ENCODE results near the gene SARDH.

The SARDH gene, protein sequence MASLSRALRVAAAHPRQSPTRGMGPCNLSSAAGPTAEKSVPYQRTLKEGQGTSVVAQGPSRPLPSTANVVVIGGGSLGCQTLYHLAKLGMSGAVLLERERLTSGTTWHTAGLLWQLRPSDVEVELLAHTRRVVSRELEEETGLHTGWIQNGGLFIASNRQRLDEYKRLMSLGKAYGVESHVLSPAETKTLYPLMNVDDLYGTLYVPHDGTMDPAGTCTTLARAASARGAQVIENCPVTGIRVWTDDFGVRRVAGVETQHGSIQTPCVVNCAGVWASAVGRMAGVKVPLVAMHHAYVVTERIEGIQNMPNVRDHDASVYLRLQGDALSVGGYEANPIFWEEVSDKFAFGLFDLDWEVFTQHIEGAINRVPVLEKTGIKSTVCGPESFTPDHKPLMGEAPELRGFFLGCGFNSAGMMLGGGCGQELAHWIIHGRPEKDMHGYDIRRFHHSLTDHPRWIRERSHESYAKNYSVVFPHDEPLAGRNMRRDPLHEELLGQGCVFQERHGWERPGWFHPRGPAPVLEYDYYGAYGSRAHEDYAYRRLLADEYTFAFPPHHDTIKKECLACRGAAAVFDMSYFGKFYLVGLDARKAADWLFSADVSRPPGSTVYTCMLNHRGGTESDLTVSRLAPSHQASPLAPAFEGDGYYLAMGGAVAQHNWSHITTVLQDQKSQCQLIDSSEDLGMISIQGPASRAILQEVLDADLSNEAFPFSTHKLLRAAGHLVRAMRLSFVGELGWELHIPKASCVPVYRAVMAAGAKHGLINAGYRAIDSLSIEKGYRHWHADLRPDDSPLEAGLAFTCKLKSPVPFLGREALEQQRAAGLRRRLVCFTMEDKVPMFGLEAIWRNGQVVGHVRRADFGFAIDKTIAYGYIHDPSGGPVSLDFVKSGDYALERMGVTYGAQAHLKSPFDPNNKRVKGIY

DNA sequence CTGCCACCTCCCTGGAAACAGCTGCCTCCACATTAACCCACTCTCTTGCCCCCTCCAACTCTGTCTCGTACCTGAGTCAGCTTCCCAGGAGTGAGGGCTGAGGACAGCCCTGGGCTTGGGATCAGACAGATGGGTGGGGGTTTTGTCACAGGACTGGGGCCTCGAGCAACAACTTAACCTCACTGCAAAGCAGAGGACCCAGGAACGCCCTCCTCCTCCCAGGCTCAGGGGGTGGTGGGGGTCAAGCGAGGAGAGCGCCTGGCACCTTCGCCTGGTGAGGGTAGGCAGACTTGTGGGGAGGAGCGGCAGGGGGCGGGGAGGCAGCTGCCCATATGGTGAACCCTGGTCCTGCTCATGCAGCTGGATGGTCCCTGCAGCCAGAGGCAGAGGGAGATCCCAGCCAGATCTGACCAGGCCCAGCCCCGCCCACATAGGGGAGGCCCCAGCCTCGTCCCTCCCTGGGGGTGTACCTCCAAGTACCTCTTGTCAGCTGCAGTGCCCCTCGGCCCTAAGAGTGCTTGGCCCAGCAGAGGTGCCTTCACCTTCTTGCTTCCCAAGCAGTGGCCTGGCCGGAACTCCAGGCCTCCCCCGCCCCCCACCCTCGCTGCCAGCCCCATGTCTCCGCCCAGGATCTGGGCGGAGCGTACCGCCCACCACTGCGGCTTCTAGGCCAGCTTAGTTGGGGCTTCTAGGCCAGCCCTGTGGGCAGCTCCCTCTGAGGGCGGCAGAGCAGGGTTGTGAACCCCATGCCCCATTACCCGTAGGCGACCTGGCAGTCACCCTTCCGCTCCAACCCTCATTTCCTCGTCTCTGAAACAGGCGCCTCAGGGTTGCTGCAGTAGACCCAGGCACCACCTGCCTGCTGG, at the start of gene SARDH:
Gene SARDH (minus strand): TSS at position 579 of the 866 bp plus-strand sequence. CDS start 4,179 bp downstream, outside the sequence.
- H3K4me3 ChIP-seq: peak within 1 kb of the TSS in 4 of 7 experiments; percentile 3 to 35 (median 18)
- peak within 1 kb of the TSS in 1 of 21 experiments; percentile 48 for H3K27ac ChIP-seq

DNA sequence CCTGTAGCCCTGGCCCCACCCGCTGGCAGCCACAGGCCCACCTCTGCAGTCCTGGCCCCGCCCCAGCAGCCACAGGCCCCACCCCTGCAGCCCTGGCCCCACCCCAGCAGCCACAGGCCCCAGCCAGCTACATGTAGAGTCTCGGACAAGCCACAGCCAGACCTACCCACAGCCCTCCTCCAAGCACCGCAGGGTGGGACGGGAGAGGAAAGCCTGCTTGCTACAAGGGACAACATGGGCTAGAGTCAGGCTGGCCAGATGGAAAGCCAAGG, 49.5 kb upstream of the SARDH start:
- H3K27ac ChIP-seq: peak overlapping the region in 3 of 21 experiments; percentile 34 to 78 (median 42)
- H3K4me3 ChIP-seq: no peak overlapping the region

DNA sequence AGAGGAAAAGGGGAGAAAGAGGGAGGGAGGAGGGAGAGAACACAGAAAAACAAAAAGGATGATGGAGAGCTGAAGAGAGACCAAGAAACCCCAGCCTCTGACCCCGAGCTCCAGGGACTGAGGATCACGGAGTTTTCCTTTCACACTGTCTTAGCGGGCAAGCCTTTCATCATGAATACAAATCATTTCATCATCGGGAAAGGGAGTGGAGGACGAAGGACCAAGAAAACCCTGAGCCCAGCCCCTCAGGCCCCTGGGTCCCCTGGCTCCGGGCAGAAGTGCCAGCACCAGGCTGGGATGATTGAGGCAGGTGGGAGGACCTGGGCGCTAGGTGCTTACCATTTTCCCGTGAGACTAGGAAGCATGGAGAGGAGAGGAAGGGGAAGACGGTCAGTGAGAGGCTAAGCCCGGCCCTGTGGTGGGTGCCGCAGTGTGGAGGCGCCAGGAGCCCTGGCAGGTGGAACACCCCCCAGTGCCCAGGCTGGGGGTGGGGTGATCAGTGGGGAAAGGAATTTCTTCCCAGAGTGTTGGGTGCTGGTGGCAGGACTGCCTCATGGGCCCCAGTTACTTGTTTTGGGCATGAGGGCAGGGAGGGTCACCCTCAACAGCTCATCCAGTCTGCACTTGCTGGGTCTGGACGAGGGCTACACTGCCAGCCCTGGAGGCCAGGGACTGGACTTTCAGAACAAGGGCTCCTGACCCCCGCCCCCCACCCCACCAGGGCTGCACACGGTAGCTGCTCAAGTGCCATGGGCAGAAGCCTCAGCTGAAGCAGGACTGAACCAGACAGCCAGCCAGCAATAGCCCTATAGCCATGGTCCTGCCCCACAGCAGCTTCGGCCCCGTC, 49.0 kb upstream of the SARDH start:
- no peak overlapping the region for H3K4me3 ChIP-seq
- H3K27ac ChIP-seq: peak overlapping the region in 6 of 21 experiments; percentile 18 to 78 (median 34)

DNA sequence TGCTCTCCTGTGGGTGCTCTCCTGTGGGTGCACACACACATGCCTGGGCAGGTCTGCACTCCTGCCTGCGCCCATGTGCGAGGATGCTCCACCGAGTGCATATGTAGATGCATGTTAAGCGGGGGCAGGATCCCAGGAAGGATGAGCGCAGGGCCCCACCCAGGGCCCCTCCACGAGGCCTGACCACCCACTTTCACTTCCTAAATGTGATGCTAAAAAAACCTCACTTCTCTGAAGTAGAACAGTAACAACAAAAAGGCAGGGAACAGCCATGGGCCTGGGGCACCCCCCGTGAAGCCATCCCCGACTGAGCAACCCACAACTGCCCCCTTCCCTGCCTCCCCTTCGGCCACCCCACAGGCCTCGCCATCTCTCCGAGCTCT, 48.2 kb upstream of the SARDH start:
- Histone ChIP-seq H3K27ac (peak overlapping the region in 4 of 21 experiments; percentile 34 to 78 (median 43)), H3K4me3 (no peak overlapping the region)

DNA sequence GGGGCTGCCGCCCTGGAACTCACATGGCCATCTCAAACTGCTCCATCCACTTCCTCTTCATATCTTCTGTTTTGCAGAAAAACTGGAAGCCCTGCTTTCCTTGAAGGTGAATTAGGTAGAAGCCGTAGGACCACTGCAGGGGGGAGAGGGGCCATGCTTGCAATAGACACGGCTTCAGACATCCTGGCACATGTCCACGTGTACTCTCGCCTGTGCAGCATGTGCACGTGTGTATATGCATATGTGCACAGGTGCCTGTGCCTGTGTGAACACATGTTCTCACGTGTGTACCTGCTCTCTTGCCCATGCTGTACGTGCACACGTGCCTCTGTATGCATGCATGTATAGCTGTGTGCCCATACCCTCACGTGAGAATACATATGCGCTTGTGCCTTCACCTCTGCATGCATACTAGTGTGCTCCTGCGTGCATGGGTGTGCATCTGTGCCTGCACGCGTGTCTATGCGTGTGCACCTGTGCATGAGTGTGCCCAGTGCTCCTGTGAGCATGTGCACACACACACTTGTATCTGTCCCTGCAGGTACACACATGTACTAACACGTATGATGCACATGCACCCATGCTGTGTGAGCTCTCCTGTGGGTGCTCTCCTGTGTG, 47.7 kb upstream of the SARDH start:
- no peak overlapping the region for H3K4me3 ChIP-seq
- no peak overlapping the region for H3K27ac ChIP-seq

DNA sequence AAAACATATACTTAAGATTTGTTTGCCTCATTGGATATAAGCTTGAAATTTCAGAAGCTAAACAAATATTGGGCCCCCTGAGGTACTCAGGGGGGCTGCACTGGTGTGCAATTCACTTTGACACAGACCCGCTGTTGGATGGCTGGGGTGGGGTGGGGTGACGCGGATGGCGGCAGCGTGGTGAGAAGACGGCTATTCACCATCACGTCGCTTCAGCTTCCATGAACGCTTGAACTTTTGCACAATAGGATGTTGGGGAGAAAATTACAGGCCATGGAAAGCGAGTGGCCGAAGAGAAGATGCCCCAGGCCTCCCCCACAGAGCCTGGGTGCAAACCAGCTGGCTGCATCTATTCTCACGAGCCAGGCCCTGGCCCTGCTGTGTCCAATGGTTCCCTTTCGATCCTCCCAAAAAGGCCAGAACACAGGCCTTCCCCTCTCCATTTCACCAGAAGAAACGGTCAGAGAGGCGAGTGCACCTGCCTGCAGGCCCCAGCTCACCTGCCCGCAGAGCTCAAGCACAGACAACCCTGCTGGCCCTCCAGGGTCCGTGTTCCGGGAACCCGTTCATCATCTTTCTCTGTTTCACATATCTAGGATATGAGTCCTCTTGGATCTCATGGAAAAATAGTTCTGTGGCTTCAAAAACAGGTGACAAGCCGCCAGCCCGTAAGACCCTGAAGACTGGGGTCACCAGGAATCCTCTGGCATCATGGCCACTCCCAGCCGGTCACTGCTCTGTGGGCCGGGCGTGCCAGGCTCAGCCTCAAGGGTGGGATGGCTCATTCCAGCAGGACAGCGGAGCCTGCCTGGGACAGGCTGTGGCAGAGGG, 46.8 kb upstream of the SARDH start:
- Histone ChIP-seq H3K27ac (no peak overlapping the region), H3K4me3 (no peak overlapping the region)

DNA sequence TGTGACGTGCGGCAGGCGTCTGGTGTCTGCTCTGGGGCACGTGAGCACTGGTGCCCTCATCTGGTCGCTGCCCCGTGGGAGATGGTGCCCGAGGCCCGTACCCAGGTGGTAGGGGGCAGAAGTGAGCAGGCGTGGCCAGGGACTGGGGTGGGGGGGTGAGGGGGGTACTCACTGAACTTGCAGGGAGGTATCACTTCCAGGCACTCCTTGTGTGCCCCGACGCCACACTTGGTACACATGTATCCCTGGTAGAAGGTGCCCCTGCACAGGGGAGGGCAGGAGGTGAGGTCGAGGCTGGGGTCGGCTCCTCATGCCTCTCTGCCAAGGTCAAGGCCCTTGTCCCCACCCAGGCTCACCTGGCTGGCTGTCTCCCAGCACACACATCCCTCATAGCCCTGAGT, 45.2 kb upstream of the SARDH start:
- no peak overlapping the region for H3K27ac ChIP-seq

DNA sequence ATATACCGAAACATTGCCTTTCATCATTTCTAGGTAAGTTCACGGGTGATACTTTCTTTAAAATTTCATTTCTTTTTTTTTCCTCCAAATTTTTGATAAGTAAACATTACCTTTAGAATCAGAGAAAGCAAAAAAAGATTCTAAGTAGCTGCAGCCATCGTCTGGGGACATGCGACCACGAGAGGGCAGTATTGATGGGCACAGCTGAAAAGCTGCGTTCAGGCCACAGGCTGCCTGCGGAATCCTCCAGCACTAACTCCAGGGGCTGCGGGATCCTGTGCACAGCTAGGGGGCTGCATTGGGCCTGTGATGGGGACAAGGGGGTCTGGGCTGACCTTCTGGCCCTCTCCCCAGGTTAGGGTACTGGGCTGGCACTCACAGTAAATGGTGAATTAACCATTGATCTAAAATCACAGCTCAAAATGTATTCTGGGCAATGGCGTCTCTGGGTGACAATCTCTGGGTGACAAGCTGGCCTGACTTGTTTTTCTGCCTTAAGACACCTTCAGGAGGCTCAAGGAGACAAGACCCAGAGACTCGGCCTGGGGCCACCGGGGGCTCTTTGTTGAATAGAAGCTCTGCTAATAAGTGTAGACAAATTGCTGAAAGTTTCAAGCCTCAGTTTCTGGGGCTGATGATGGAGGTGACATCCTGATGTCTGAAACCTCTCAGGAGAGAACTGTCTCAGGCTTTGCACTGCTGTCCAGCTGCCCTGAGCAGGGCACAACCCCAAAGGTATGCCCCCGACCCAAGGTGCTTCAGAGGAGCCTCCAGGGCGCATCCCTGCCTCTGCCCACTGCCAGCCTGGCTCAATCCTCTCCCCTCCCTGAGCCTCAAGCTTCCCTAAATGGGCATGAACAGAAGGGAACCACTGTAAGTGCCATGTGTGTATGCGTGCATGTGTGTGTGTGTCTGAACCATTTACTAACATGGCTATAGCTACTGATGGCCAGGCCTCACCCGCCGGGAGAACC, 44.3 kb upstream of the SARDH start:
- Histone ChIP-seq H3K4me3 (no peak overlapping the region), H3K27ac (no peak overlapping the region)

More for the DNA sequence above, 45.2 kb upstream of the SARDH start:
- H3K4me3 ChIP-seq: no peak overlapping the region

DNA sequence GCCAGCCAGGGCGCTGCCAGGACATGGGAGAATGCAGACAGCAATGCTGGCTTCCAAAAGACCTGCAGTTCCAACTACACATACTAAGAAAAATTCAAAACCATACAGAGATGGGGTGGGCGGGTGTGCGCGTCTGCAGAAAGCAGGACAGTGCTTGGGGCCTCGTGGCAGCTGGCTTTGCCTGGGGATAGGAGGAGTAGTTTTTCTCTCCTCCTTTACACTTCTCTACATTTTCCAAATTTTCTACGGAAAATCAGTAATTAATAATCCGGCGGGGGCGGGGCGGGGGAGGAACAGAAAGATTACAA, 43.6 kb upstream of the SARDH start:
- H3K4me3 ChIP-seq: no peak overlapping the region

DNA sequence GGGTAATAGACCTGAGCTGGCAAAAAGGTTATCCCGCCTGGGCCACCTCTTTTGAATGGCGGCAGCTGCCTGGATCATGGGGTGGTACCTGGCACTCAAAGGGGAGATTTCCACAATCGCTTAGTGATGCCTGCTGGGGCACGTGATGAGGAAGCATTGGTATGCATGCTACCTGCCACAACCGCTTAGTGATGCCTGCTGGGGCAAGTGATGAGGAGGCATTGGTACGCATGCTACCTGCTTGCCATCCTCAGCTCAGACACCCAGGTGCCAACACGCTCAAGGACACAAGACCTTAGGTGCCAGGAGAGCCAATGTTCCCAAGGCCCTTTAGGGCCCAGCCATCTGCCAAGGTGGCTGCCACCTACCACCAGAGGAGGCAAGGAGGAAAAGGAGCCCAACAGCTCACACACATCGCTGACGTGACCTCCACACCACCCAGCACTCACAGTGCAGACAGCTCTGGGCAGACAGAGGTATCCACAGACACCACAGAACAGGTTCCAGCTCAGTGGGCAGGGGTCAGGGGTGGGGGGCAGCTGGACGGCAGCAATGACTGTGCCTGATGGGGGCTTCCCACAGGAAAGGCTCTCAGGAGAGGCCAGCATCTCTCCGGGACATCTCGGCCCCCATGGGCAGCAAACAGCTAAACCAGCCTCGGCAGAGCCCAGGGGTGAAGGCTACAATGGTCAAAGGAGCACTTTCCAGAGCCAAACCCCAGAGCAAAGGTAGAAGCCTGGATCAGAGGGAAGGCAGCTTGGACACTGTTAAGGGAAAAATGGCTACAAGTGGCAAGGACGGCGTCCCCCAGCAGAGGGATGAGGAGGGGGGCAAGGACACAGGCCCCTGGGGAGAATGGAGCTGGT, 43.0 kb upstream of the SARDH start:
- no peak overlapping the region for H3K27ac ChIP-seq
- no peak overlapping the region for H3K4me3 ChIP-seq

More for the DNA sequence above, 43.6 kb upstream of the SARDH start:
- H3K27ac ChIP-seq: no peak overlapping the region

DNA sequence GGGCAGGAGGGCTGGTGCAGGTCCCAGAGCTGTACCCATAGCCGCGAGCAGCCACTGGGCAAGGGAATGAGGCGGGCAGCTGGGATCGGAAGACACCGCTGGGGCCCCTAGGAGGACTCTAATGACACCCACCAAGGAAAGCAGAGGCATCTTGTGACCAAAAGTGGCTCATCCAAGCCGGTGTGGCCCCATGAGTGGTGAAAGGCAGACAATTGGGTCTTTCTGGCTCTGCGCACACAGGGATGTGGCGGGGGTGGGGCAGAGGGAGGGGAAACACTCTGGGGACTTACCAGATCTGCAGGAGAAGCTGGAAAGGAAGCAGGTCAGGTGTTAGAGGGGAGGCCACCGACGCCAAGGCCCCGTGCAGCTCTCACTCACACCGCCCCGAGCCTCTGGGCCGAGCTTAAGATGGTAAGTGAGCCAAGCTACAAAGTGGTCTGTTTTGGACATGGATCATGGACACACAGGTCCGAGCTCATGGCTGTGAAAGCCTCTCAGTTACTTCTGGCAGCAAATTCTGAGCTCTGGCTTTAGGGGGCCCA, 42.3 kb upstream of the SARDH start:
- Histone ChIP-seq H3K27ac (no peak overlapping the region), H3K4me3 (no peak overlapping the region)

DNA sequence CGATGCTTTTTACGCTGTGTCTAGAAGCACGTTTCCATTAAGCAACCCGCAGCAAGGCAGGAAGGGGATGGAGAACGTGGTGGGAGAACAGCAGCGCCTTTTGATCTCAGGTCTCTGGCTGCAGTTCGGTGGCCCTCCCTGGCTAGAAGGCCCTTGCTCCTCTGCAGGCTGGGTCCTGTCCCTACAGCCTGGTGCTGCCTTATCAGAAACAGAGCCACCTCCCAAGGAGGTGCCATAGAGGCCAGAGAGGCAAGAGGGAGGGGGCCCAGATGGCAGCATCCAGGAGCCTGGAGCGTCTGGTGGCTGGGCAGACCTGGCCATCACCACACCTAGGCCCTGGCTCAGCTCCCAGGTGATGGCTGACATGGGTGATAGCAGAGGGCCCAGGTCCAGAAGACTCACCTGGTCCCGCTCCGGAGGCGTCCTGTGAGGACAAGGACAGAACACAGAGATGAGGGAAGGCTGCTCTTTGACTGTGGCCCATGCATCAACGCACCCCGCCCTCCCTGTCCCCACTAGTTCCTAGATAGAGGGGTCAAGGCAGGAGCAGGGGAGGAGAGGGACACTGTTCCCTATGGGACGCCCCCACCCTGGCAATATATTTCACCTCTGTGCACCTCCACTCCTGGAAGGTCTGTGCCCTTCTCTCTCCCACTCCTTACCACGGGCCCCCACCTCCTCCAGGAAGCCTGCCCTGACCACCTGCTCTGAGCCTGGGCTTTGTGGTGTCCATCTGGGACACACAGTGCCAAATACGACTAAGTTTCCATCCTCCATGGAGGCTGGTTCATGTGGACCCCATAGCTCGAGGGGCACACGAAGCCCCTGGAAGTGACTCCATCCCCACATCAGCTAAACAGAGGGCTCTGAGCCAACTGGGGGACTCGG, 41.6 kb upstream of the SARDH start:
- Histone ChIP-seq H3K4me3 (no peak overlapping the region), H3K27ac (no peak overlapping the region)

DNA sequence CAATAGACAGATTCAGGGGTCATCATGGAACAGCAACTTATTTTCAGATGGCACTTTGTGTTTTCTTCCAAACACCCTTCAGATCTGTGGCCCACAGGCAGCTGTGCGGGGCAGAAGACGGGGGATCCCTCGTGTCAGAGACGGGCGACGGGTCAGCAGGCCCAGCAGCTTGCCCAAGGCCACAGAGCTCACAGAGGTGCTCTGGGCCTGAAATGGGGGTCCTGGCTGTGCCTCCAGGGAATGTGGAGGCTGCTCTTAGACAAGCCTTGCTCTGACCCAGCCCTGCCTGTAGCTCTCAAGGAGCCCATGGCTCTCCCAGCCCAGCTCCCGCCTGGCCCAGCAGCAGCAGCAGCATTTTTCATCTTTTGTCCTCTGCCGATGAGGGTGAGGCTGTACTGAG, 40.9 kb upstream of the SARDH start:
- H3K27ac ChIP-seq: no peak overlapping the region
- H3K4me3 ChIP-seq: no peak overlapping the region

DNA sequence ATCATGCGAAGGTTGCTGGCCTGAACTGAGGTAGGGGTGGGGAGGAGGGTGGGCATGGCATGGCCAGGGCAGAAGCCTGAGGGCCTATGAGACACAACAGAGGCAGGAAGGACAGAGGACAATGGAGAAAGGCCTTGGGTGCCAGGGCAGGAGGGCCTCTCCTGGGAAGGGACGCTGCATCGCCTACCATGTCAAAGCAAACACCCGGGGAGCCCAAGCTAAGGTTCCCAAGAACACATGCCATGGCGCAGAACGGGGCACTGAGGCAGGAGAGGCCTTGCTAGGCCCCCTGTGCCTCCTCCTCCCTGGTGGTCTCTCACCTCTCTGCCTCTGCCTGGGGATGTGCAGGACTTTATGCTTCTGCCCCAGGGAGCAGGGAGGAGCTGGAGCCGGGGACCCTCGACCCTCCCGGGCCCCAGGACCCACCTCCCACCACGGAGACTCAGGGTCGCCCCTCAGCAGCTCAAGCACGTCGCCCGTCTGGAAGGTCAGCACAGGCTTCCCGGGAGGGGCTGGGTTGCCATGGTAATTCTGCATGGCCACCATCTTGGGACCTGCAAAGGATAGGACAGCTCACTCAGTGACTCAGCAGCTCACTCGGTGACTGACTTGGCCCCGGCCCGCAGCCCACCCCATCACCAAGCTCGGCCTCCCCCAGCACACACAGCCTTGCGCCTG, 40.3 kb upstream of the SARDH start:
- Histone ChIP-seq H3K4me3 (no peak overlapping the region), H3K27ac (no peak overlapping the region)

All from skin epidermis (tissue), 12 donors.